Parathyroid adenoma (tissue), 2 donors: Measurements from ENCODE around the gene TRIM22.

Source experiments
- H2AFZ ChIP-seq: fragments of 300-600 bp; sonication (generic); one replicate; pipeline ENCODE4 v1.7.0; 2017; ENCODE audit warnings: antibody characterized with exemption, mild to moderate bottlenecking
- H3K27ac ChIP-seq: fragments of 300-600 bp; sonication (generic); one replicate; pipeline ENCODE4 v1.7.0; 2017
- H3K27me3 ChIP-seq: fragments of 300-600 bp; sonication (generic); one replicate; pipeline ENCODE4 v1.7.0; 2017; ENCODE audit warnings: low read length; ENCODE audit not compliant: control insufficient read depth, insufficient read depth
- H3K36me3 ChIP-seq: fragments of 300-600 bp; sonication (generic); one replicate; pipeline ENCODE4 v1.7.0; 2017; ENCODE audit warnings: low read length; ENCODE audit not compliant: control insufficient read depth, insufficient read depth
- H3K4me1 ChIP-seq: fragments of 300-600 bp; sonication (generic); one replicate; pipeline ENCODE4 v1.7.0; 2017; ENCODE audit warnings: control low read depth
- H3K4me2 ChIP-seq: fragments of 300-600 bp; sonication (generic); one replicate; pipeline ENCODE4 v1.7.0; 2017; ENCODE audit warnings: low read length
- H3K4me3 ChIP-seq: fragments of 300-600 bp; sonication (generic); one replicate; pipeline ENCODE4 v1.7.0; 2017; ENCODE audit warnings: low read depth, low read length
- H3K79me2 ChIP-seq: fragments of 300-600 bp; sonication (generic); one replicate; pipeline ENCODE4 v1.7.0; 2017; ENCODE audit warnings: control low read depth
- H3K9ac ChIP-seq: fragments of 300-600 bp; sonication (generic); one replicate; pipeline ENCODE4 v1.7.0; 2017; ENCODE audit warnings: mild to moderate bottlenecking
- H3K9me3 ChIP-seq: fragments of 300-600 bp; sonication (generic); one replicate; pipeline ENCODE4 v1.7.0; 2017; ENCODE audit warnings: low read length; ENCODE audit not compliant: control insufficient read depth
- TF ChIP-seq, protein P1 (sequence below): fragments of 300-600 bp; sonication (generic); IDR thresholded peaks from one replicate; pipeline ENCODE4 v1.7.0; 2017; ENCODE audit warnings: antibody characterized with exemption, mild to moderate bottlenecking
- donor health status: primary hyperparathyroidism.

TRIM22 gene

GRCh38 chr11:5695580-5695979, 6.0 kb downstream of the TRIM22 start:
- H3K9me3 ChIP-seq, result no peaks in the 10 kb centered on the region
- no peak overlapping the region for H3K4me2 ChIP-seq
- no peaks in the 10 kb centered on the region for H3K79me2 ChIP-seq
- TF ChIP-seq, protein P1, sequence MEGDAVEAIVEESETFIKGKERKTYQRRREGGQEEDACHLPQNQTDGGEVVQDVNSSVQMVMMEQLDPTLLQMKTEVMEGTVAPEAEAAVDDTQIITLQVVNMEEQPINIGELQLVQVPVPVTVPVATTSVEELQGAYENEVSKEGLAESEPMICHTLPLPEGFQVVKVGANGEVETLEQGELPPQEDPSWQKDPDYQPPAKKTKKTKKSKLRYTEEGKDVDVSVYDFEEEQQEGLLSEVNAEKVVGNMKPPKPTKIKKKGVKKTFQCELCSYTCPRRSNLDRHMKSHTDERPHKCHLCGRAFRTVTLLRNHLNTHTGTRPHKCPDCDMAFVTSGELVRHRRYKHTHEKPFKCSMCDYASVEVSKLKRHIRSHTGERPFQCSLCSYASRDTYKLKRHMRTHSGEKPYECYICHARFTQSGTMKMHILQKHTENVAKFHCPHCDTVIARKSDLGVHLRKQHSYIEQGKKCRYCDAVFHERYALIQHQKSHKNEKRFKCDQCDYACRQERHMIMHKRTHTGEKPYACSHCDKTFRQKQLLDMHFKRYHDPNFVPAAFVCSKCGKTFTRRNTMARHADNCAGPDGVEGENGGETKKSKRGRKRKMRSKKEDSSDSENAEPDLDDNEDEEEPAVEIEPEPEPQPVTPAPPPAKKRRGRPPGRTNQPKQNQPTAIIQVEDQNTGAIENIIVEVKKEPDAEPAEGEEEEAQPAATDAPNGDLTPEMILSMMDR, result no peak
- H2AFZ ChIP-seq, result no peak overlapping the region
- no peak overlapping the region for H3K27ac ChIP-seq
- no peak overlapping the region for H3K4me3 ChIP-seq
- H3K9ac ChIP-seq, result no peak overlapping the region
- no peaks in the 10 kb centered on the region for H3K4me1 ChIP-seq
- H3K27me3 ChIP-seq, result no peaks in the 10 kb centered on the region
- no peaks in the 10 kb centered on the region for H3K36me3 ChIP-seq

DNA sequence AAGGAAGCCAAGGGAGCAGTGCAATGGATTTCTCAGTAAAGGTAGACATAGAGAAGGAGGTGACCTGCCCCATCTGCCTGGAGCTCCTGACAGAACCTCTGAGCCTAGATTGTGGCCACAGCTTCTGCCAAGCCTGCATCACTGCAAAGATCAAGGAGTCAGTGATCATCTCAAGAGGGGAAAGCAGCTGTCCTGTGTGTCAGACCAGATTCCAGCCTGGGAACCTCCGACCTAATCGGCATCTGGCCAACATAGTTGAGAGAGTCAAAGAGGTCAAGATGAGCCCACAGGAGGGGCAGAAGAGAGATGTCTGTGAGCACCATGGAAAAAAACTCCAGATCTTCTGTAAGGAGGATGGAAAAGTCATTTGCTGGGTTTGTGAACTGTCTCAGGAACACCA, 6.6 kb downstream of the TRIM22 start:
- Histone ChIP-seq H3K4me2 (no peak overlapping the region), H3K79me2 (no peaks in the 10 kb centered on the region), H3K4me3 (no peak overlapping the region), H3K27ac (no peak overlapping the region), H2AFZ (no peak overlapping the region), H3K9ac (no peak overlapping the region), H3K27me3 (no peaks in the 10 kb centered on the region), H3K4me1 (no peaks in the 10 kb centered on the region), H3K36me3 (no peaks in the 10 kb centered on the region), H3K9me3 (no peaks in the 10 kb centered on the region)
- TF ChIP-seq, protein P1, result no peak

DNA sequence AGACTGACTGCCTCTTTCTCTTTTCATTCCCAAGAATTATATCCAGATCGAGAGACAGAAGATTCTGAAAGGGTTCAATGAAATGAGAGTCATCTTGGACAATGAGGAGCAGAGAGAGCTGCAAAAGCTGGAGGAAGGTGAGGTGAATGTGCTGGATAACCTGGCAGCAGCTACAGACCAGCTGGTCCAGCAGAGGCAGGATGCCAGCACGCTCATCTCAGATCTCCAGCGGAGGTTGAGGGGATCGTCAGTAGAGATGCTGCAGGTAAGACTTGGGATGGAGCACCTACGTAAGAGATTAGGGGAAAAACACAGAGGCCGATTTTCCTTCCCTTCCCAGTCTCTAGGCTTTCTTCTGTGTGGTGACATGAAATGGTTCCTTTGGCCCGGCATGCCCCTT, 8.7 kb downstream of the TRIM22 start:
- Histone ChIP-seq H3K79me2 (no peaks in the 10 kb centered on the region), H3K27me3 (no peaks in the 10 kb centered on the region), H2AFZ (no peak overlapping the region), H3K9me3 (no peaks in the 10 kb centered on the region), H3K27ac (no peak overlapping the region), H3K9ac (no peak overlapping the region), H3K4me1 (no peaks in the 10 kb centered on the region), H3K36me3 (no peaks in the 10 kb centered on the region), H3K4me3 (no peak overlapping the region), H3K4me2 (no peak overlapping the region)
- TF ChIP-seq, protein P1, result no peak

GRCh38 chr11:5700421-5701054, 10.9 kb downstream of the TRIM22 start:
- H3K79me2 ChIP-seq, result no peaks in the 10 kb centered on the region
- no peak overlapping the region for H3K4me2 ChIP-seq
- H3K27ac ChIP-seq, result no peak overlapping the region
- no peak overlapping the region for H3K9ac ChIP-seq
- no peak overlapping the region for H3K4me3 ChIP-seq
- TF ChIP-seq, protein P1, result no peak
- no peak overlapping the region for H2AFZ ChIP-seq
- no peaks in the 10 kb centered on the region for H3K4me1 ChIP-seq
- H3K36me3 ChIP-seq, result no peaks in the 10 kb centered on the region
- no peaks in the 10 kb centered on the region for H3K27me3 ChIP-seq
- H3K9me3 ChIP-seq, result no peaks in the 10 kb centered on the region

GRCh38 chr11:5701055-5701577, 11.5 kb downstream of the TRIM22 start:
- no peak overlapping the region for H2AFZ ChIP-seq
- H3K4me2 ChIP-seq, result no peak overlapping the region
- TF ChIP-seq, protein P1, result no peak
- H3K27ac ChIP-seq, result no peak overlapping the region
- no peaks in the 10 kb centered on the region for H3K9me3 ChIP-seq
- H3K27me3 ChIP-seq, result no peaks in the 10 kb centered on the region
- no peak overlapping the region for H3K9ac ChIP-seq
- no peak overlapping the region for H3K4me3 ChIP-seq
- no peaks in the 10 kb centered on the region for H3K4me1 ChIP-seq
- no peaks in the 10 kb centered on the region for H3K79me2 ChIP-seq
- H3K36me3 ChIP-seq, result no peaks in the 10 kb centered on the region
